HCT116 (cell line): Measurements from ENCODE around the gene PPAT.

Experiments
- EZH2 ChIP-seq: fragments of 200-600 bp; sonication (generic); IDR thresholded peaks from 2 replicates; pipeline ENCODE4 v1.6.1; 2017; ENCODE audit warnings: antibody characterized with exemption, mixed run types
- EZH2phosphoT487 ChIP-seq: fragments of 200-600 bp; IDR thresholded peaks from 2 replicates; pipeline ENCODE4 v1.6.1; 2018; ENCODE audit warnings: antibody characterized with exemption, borderline replicate concordance
- MAX ChIP-seq: IDR thresholded peaks from 2 replicates; pipeline ENCODE4 v1.6.1; 2012
- REST ChIP-seq: IDR thresholded peaks from 2 replicates; pipeline ENCODE4 v1.6.1; 2012; ENCODE audit warnings: low read depth

- TF ChIP-seq EZH2phosphoT487 (no peak), MAX (no peak), REST (no peak), EZH2 (no peak)
Measured at GRCh38 chr4:56409511-56410090, 25.8 kb downstream of the PPAT start.
